SK-N-SH treated with all-trans-retinoic acid at 6 μM for 48 hours (cell line): Measurements from ENCODE around the gene MNS1.

ENCODE experiments used
- ATAC-seq: fragments of 200-7000 bp; cut with Tn5 transposase; 3 replicates; pipeline ENCODE4 v1.9.1; 2020; ENCODE audit warnings: mild to moderate bottlenecking, moderate library complexity
- ARNTL ChIP-seq: fragments of 450-650 bp; formaldehyde crosslinking; IDR thresholded peaks from 2 replicates; pipeline ENCODE4 v1.5.0; 2020; ENCODE audit warnings: low read depth, mild to moderate bottlenecking, moderate library complexity, borderline replicate concordance
- BACH2 ChIP-seq: fragments of 250-450 bp; sonication (Bioruptor Pico); IDR thresholded peaks from 2 replicates; pipeline ENCODE4 v1.9.0; 2021; ENCODE audit warnings: mild to moderate bottlenecking, borderline replicate concordance
- CREB5 ChIP-seq: fragments of 250-450 bp; sonication (Bioruptor Pico); IDR thresholded peaks from 2 replicates; pipeline ENCODE4 v1.5.1; 2020; ENCODE audit warnings: low read depth, mild to moderate bottlenecking, moderate library complexity
- CSDC2 ChIP-seq: fragments of 250-450 bp; sonication (Bioruptor Pico); IDR thresholded peaks from 2 replicates; pipeline ENCODE4 v1.5.0; 2020; ENCODE audit warnings: mild to moderate bottlenecking, moderate library complexity
- CSRNP3 ChIP-seq: fragments of 250-450 bp; sonication (Bioruptor Pico); IDR thresholded peaks from 2 replicates; pipeline ENCODE4 v1.5.1; 2021; ENCODE audit warnings: mild to moderate bottlenecking, moderate library complexity
- ESRRG ChIP-seq: fragments of 250-450 bp; sonication (Bioruptor Pico); IDR thresholded peaks from 2 replicates; pipeline ENCODE4 v1.6.1; 2021; ENCODE audit warnings: mild to moderate bottlenecking
- GLIS3 ChIP-seq: fragments of 250-450 bp; sonication (Bioruptor Pico); IDR thresholded peaks from 2 replicates; pipeline ENCODE4 v1.5.0; 2020; ENCODE audit warnings: mild to moderate bottlenecking, moderate library complexity
- ISL1 ChIP-seq: fragments of 250-450 bp; sonication (Bioruptor Pico); IDR thresholded peaks from 2 replicates; pipeline ENCODE4 v2.1.2; 2022; ENCODE audit warnings: mild to moderate bottlenecking, moderate library complexity
- PPARA ChIP-seq: fragments of 250-450 bp; sonication (Bioruptor Pico); IDR thresholded peaks from 2 replicates; pipeline ENCODE4 v1.5.0; 2020; ENCODE audit warnings: mild to moderate bottlenecking, borderline replicate concordance
- RARB ChIP-seq: fragments of 250-450 bp; sonication (Bioruptor Pico); IDR thresholded peaks from 2 replicates; pipeline ENCODE4 v1.8.0; 2021; ENCODE audit warnings: mild to moderate bottlenecking, moderate library complexity
- SNAI2 ChIP-seq: fragments of 250-450 bp; sonication (Bioruptor Pico); IDR thresholded peaks from 2 replicates; pipeline ENCODE4 v1.5.0; 2020; ENCODE audit warnings: mild to moderate bottlenecking, moderate library complexity
- TCF4 ChIP-seq: fragments of 250-450 bp; sonication (Bioruptor Pico); IDR thresholded peaks from 2 replicates; pipeline ENCODE4 v1.8.0; 2021; ENCODE audit warnings: mild to moderate bottlenecking, moderate library complexity, borderline replicate concordance
- TOX ChIP-seq: fragments of 250-450 bp; sonication (Bioruptor Pico); IDR thresholded peaks from 2 replicates; pipeline ENCODE4 v1.8.0; 2021; ENCODE audit warnings: mild to moderate bottlenecking, moderate library complexity, borderline replicate concordance
- TSHZ2 ChIP-seq: fragments of 250-450 bp; sonication (Bioruptor Pico); IDR thresholded peaks from 2 replicates; pipeline ENCODE4 v1.5.0; 2020; ENCODE audit warnings: mild to moderate bottlenecking, moderate library complexity
- ZFP3 ChIP-seq: fragments of 250-450 bp; sonication (Bioruptor Pico); IDR thresholded peaks from 2 replicates; pipeline ENCODE4 v1.5.0; 2020; ENCODE audit warnings: mild to moderate bottlenecking, moderate library complexity
- ZFP30 ChIP-seq: fragments of 450-650 bp; formaldehyde crosslinking; IDR thresholded peaks from 2 replicates; pipeline ENCODE4 v1.5.0; 2022; ENCODE audit warnings: mild to moderate bottlenecking, moderate library complexity
- ZNF565 ChIP-seq: fragments of 450-650 bp; formaldehyde crosslinking; conservative IDR thresholded peaks from 2 replicates; pipeline ENCODE4 v1.5.0; 2020; ENCODE audit warnings: low read depth, mild to moderate bottlenecking, moderate library complexity
- ZNF70 ChIP-seq: fragments of 450-650 bp; formaldehyde crosslinking; IDR thresholded peaks from 2 replicates; pipeline ENCODE4 v1.5.0; 2020; ENCODE audit warnings: mild to moderate bottlenecking, moderate library complexity
- ZNF8 ChIP-seq: fragments of 450-650 bp; formaldehyde crosslinking; IDR thresholded peaks from 2 replicates; pipeline ENCODE4 v1.5.0; 2020; ENCODE audit warnings: mild to moderate bottlenecking, moderate library complexity
- TF ChIP-seq, protein P1 (sequence below): fragments of 250-450 bp; sonication (Bioruptor Pico); IDR thresholded peaks from 2 replicates; pipeline ENCODE4 v1.8.0; 2020; ENCODE audit warnings: mild to moderate bottlenecking, moderate library complexity, borderline replicate concordance
- TF ChIP-seq, protein P2 (sequence below): fragments of 250-450 bp; sonication (Bioruptor Pico); IDR thresholded peaks from 2 replicates; pipeline ENCODE4 v1.8.0; 2021; ENCODE audit warnings: low read depth, mild to moderate bottlenecking, moderate library complexity, borderline replicate concordance

The MNS1 gene

DNA sequence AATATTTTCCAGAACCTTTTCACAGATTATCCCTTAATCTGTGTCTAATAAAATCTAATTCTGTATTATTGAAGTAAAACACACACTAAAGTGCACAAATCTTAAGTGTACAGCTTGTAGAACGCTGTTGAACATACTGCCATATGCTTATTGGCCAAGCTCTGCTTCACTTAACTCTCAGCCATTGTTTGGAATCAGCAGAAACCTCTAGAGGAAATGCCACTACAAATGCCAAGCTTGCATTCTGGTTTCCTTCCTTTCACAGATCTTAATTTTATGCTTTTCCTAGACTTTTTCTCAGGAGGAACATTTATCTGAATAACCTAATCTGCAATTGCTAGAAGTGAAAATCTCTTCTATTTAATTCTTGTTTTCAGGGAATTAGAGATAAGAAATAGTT, 10.1 kb downstream of the MNS1 start:
- no peak for TF ChIP-seq ZFP3 (CRISPR knock-in tag)
- no peak for TF ChIP-seq ZNF565
- TF ChIP-seq BACH2 (CRISPR knock-in tag) = no peak
- TF ChIP-seq GLIS3 (CRISPR knock-in tag) = no peak
- TF ChIP-seq ZFP30 (CRISPR knock-in tag) = no peak
- no peak for TF ChIP-seq TOX (CRISPR knock-in tag)
- TF ChIP-seq TSHZ2 (CRISPR knock-in tag) = no peak
- TF ChIP-seq ISL1 (CRISPR knock-in tag) = no peak
- no peak for TF ChIP-seq CSDC2 (CRISPR knock-in tag)
- TF ChIP-seq ZNF70 (CRISPR knock-in tag) = no peak
- TF ChIP-seq ESRRG (CRISPR knock-in tag) = no peak
- TF ChIP-seq PPARA (CRISPR knock-in tag) = no peak
- TF ChIP-seq ARNTL (CRISPR knock-in tag) = no peak
- ATAC-seq = no peak

DNA sequence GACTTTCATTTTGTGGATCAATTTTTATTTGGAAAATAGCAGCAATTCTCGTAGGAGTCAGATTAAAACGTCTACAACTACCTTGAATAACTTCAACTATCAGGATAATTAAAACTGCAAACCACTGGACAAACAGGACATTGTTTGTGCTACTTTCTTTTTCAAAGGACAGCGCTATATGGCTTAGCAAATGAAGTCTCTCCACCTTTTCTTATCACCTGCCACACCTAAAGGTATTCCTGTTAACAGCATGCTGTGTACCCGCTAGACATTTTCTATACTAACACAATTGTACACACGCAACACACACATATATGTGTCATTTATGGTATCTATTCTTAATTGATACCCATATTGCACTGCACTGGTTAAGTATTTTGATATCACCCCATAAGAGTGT, 19.2 kb downstream of the MNS1 start:
- no peak for ATAC-seq
- TF ChIP-seq GLIS3 (CRISPR knock-in tag) = no peak
- TF ChIP-seq TOX (CRISPR knock-in tag) = no peak
- TF ChIP-seq, protein P1, sequence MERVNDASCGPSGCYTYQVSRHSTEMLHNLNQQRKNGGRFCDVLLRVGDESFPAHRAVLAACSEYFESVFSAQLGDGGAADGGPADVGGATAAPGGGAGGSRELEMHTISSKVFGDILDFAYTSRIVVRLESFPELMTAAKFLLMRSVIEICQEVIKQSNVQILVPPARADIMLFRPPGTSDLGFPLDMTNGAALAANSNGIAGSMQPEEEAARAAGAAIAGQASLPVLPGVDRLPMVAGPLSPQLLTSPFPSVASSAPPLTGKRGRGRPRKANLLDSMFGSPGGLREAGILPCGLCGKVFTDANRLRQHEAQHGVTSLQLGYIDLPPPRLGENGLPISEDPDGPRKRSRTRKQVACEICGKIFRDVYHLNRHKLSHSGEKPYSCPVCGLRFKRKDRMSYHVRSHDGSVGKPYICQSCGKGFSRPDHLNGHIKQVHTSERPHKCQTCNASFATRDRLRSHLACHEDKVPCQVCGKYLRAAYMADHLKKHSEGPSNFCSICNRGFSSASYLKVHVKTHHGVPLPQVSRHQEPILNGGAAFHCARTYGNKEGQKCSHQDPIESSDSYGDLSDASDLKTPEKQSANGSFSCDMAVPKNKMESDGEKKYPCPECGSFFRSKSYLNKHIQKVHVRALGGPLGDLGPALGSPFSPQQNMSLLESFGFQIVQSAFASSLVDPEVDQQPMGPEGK = no peak
- no peak for TF ChIP-seq TCF4
- TF ChIP-seq, protein P2, sequence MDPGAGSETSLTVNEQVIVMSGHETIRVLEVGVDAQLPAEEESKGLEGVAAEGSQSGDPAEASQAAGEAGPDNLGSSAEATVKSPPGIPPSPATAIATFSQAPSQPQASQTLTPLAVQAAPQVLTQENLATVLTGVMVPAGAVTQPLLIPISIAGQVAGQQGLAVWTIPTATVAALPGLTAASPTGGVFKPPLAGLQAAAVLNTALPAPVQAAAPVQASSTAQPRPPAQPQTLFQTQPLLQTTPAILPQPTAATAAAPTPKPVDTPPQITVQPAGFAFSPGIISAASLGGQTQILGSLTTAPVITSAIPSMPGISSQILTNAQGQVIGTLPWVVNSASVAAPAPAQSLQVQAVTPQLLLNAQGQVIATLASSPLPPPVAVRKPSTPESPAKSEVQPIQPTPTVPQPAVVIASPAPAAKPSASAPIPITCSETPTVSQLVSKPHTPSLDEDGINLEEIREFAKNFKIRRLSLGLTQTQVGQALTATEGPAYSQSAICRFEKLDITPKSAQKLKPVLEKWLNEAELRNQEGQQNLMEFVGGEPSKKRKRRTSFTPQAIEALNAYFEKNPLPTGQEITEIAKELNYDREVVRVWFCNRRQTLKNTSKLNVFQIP (CRISPR knock-in tag) = no peak
- no peak for TF ChIP-seq CSRNP3 (CRISPR knock-in tag)
- no peak for TF ChIP-seq PPARA (CRISPR knock-in tag)
- no peak for TF ChIP-seq ISL1 (CRISPR knock-in tag)
- TF ChIP-seq ZNF565 = no peak
- TF ChIP-seq ARNTL (CRISPR knock-in tag) = no peak
- no peak for TF ChIP-seq BACH2 (CRISPR knock-in tag)
- no peak for TF ChIP-seq RARB (CRISPR knock-in tag)
- TF ChIP-seq ESRRG (CRISPR knock-in tag) = no peak
- TF ChIP-seq ZNF8 (CRISPR knock-in tag) = no peak
- TF ChIP-seq TSHZ2 (CRISPR knock-in tag) = no peak
- no peak for TF ChIP-seq SNAI2
- no peak for TF ChIP-seq ZFP3 (CRISPR knock-in tag)
- TF ChIP-seq CSDC2 (CRISPR knock-in tag) = no peak
- no peak for TF ChIP-seq ZFP30 (CRISPR knock-in tag)
- no peak for TF ChIP-seq CREB5 (CRISPR knock-in tag)
